Transverse colon (tissue), 4 donors: Measurements from ENCODE around the gene GPSM3.

ENCODE experiments used
- CTCF ChIP-seq, 5 experiments: fragments of 200-600 bp in 3 of 5; fragments of 450-650 bp in 2 of 5; sonication (generic) in 3 of 5; IDR thresholded peaks; 1 replicate in 2 of 5; 2 replicates in 3 of 5; pipeline ENCODE4 v1.5.1; 2016 to 2017; ENCODE audit warnings: antibody characterized with exemption in 5 of 5, inconsistent platforms in 3 of 5, mild to moderate bottlenecking in 2 of 5, moderate library complexity in 1 of 5
- EP300 ChIP-seq: sonication (generic); formaldehyde crosslinking; IDR thresholded peaks from one replicate; pipeline ENCODE4 v1.6.1; 2017; ENCODE audit warnings: antibody characterized with exemption, low read depth
- POLR2A ChIP-seq: fragments of 450-650 bp; IDR thresholded peaks from one replicate; pipeline ENCODE4 v1.6.1; 2016; ENCODE audit warnings: antibody characterized with exemption, mild to moderate bottlenecking, moderate library complexity
- POLR2AphosphoS5 ChIP-seq, 3 donors: sonication (generic); formaldehyde crosslinking; IDR thresholded peaks; one replicate each; pipeline ENCODE4 v1.6.1; 2016; ENCODE audit warnings: antibody characterized with exemption in 3 of 3

GRCh38 chr6:32213649-32214048 is 21.2 kb upstream of the GPSM3 start:
- TF ChIP-seq CTCF (IDR thresholded peaks at IDR 0.05), result no peak
- TF ChIP-seq POLR2A, result no peak
- no peak for TF ChIP-seq POLR2AphosphoS5 (IDR thresholded peaks at IDR 0.05)
- no peak for TF ChIP-seq EP300
